GM23338 (cell line): ENCODE data around the gene FGGY. TPM values are rescaled to one million over a fixed set of nuclear protein-coding genes. Genes with fewer than 3 reads are reported as not detected.

Source experiments
- ATAC-seq: fragments of 200-7000 bp; cut with Tn5 transposase; 3 replicates; pipeline ENCODE4 v1.9.1; 2020
- DNase-seq: peaks from one replicate; pipeline ENCODE4 v3.0.0-alpha.2; 2015; ENCODE audit warnings: low spot score
- H2AFZ ChIP-seq: fragments of 200-600 bp; sonication (generic); 2 replicates; pipeline ENCODE4 v1.8.0; 2016; ENCODE audit warnings: antibody characterized with exemption, mild to moderate bottlenecking, moderate library complexity
- H3F3A ChIP-seq: fragments of 200-600 bp; sonication (generic); replicated peaks from 2 replicates; pipeline ENCODE4 v1.8.0; 2017; ENCODE audit warnings: antibody characterized with exemption, mixed run types, low read depth
- H3K27ac ChIP-seq: fragments of 200-600 bp; sonication (generic); 2 replicates; pipeline ENCODE4 v1.6.1; 2016; ENCODE audit warnings: low read depth
- H3K27me3 ChIP-seq: fragments of 200-600 bp; sonication (generic); 2 replicates; pipeline ENCODE4 v1.8.0; 2016; ENCODE audit warnings: mild to moderate bottlenecking, mixed run types, moderate library complexity; ENCODE audit not compliant: insufficient read depth
- H3K36me3 ChIP-seq: fragments of 200-600 bp; sonication (generic); 2 replicates; pipeline ENCODE4 v1.8.0; 2016; ENCODE audit warnings: mild to moderate bottlenecking; ENCODE audit not compliant: insufficient read depth
- H3K4me1 ChIP-seq: fragments of 200-600 bp; sonication (generic); 2 replicates; pipeline ENCODE4 v1.8.0; 2016; ENCODE audit warnings: mild to moderate bottlenecking, moderate library complexity; ENCODE audit not compliant: insufficient read depth
- H3K4me2 ChIP-seq: fragments of 200-600 bp; sonication (generic); 2 replicates; pipeline ENCODE4 v1.7.1; 2017; ENCODE audit warnings: mixed run types
- H3K4me3 ChIP-seq: fragments of 200-600 bp; sonication (generic); 2 replicates; pipeline ENCODE4 v1.6.1; 2016; ENCODE audit warnings: mixed run types
- H3K79me2 ChIP-seq: fragments of 200-600 bp; sonication (generic); replicated peaks from 2 replicates; pipeline ENCODE4 v1.8.0; 2017; ENCODE audit warnings: mild to moderate bottlenecking; ENCODE audit not compliant: insufficient read depth
- H3K9me2 ChIP-seq: fragments of 200-600 bp; sonication (generic); 2 replicates; pipeline ENCODE4 v1.8.0; 2017; ENCODE audit not compliant: insufficient read depth
- H4K20me1 ChIP-seq: fragments of 200-600 bp; sonication (generic); replicated peaks from 2 replicates; pipeline ENCODE4 v1.8.0; 2017; ENCODE audit warnings: mild to moderate bottlenecking; ENCODE audit not compliant: insufficient read depth
- H3K27ac Mint-ChIP-seq: 2 replicates; pipeline ENCODE4 v1.8.0; 2020; ENCODE audit warnings: inconsistent platforms, mild to moderate bottlenecking, moderate library complexity, mixed read lengths
- H3K27me3 Mint-ChIP-seq: 3 replicates; pipeline ENCODE4 v1.8.0; 2022; ENCODE audit warnings: low read depth, mild to moderate bottlenecking, moderate library complexity, mixed read lengths, inconsistent platforms; ENCODE audit not compliant: insufficient read depth, poor library complexity
- H3K36me3 Mint-ChIP-seq: 3 replicates; pipeline ENCODE4 v1.8.0; 2021; ENCODE audit warnings: low read depth, mild to moderate bottlenecking, inconsistent platforms, moderate library complexity, mixed read lengths
- H3K4me1 Mint-ChIP-seq: 3 replicates; pipeline ENCODE4 v1.8.0; 2020; ENCODE audit warnings: mild to moderate bottlenecking, inconsistent platforms, mixed read lengths
- H3K4me3 Mint-ChIP-seq: 3 replicates; pipeline ENCODE4 v1.8.0; 2021; ENCODE audit warnings: moderate library complexity, mild to moderate bottlenecking, inconsistent platforms, mixed read lengths
- H3K9me3 Mint-ChIP-seq: 3 replicates; pipeline ENCODE4 v1.8.0; 2020; ENCODE audit warnings: moderate library complexity, mild to moderate bottlenecking, inconsistent platforms, mixed read lengths
- EZH2 ChIP-seq: fragments of 200-600 bp; sonication (generic); IDR thresholded peaks from one replicate; pipeline ENCODE4 v1.8.0; 2017; ENCODE audit warnings: antibody characterized with exemption, mild to moderate bottlenecking, low read depth; ENCODE audit not compliant: unreplicated experiment
- EZH2phosphoT487 ChIP-seq: fragments of 200-600 bp; sonication (generic); IDR thresholded peaks from one replicate; pipeline ENCODE4 v1.8.1; 2018; ENCODE audit warnings: antibody characterized with exemption; ENCODE audit not compliant: unreplicated experiment
- JUNB ChIP-seq: IDR thresholded peaks from one replicate; pipeline ENCODE4 v1.6.1; 2016; ENCODE audit warnings: antibody characterized with exemption; ENCODE audit not compliant: unreplicated experiment
- NANOG ChIP-seq: IDR thresholded peaks from 2 replicates; pipeline ENCODE4 v1.6.1; 2016; ENCODE audit warnings: antibody characterized with exemption, borderline replicate concordance
- POLR2AphosphoS5 ChIP-seq: IDR thresholded peaks from 2 replicates; pipeline ENCODE4 v1.6.1; 2016; ENCODE audit warnings: antibody characterized with exemption, low read depth
- ZNF331 ChIP-seq: fragments of 250-450 bp; sonication (Bioruptor Pico); IDR thresholded peaks from 2 replicates; pipeline ENCODE4 v1.5.0; 2020; ENCODE audit warnings: low read depth, mild to moderate bottlenecking, moderate library complexity
- polyA plus RNA-seq: library from polyadenylated mRNA; unstranded; fragments of >200 nt; fragmentation: Nextera tagmentation; extraction: Ambion mirVana; gene quantifications from 2 replicates; pipeline ENCODE4 v1.2.1, GENCODE V29; 2016
- total RNA-seq: library from RNA; depleted of rRNA; stranded (reverse); fragments of >200 nt; shearing (Covaris generic); gene quantifications from 2 replicates; pipeline ENCODE4 v1.2.3, GENCODE V29; 2014
- TF ChIP-seq, protein P1 (sequence below): IDR thresholded peaks from 2 replicates; pipeline ENCODE4 v1.6.1; 2016; ENCODE audit warnings: antibody characterized with exemption
- TF ChIP-seq, protein P2 (sequence below), 2 experiments: fragments of 200-600 bp in 1 of 2; sonication (generic) in 1 of 2; conservative IDR thresholded peaks; 2 replicates each; pipeline versions ENCODE4 v1.5.1 to v1.6.1; 2016 to 2017; ENCODE audit warnings: antibody characterized with exemption in 2 of 2, low read depth in 2 of 2, mild to moderate bottlenecking in 2 of 2, moderate library complexity in 1 of 2

FGGY gene
- total and polyA plus RNA-seq, 2 experiments from 2014 or later, result 10.9 to 21.4 TPM

DNA sequence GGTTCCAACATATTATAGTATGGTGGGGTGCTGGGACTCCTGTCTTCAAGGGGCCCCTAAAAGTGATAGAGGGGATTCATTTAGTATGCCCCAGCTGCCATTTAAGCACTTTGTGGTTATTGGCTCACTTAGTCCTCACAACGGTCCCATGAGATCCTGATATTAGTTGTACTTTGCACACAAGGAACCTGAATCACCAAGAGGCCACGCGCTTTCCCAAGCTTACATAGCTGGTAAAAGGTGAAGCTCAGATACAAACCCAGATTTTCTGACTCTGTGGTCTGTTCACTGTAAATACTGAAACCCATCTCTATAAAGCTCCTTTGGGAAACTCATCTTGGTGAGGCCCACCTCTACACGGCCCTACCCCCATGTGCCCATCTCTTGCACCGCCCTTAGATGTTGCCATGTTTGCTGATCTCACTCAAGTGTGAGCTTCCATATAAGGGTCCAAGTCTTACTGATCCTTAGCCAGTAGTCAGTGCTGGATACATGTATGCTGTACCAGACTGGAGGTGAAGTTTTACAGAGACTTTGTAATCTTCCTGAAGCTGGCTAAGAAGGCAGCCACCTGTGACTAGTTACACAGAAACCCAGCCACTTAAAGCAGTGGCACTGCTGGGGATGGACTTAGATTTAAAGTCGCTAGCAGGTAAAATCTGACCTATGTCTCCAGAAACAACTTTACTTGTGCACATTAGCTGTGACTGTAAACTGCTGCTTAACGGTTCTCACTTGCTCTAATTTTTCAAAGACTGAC lies 393.5 kb downstream of the FGGY start:
- no peaks in the 10 kb centered on the region for H4K20me1 ChIP-seq
- no peak overlapping the region for H2AFZ ChIP-seq
- H3K9me2 ChIP-seq, result no peaks in the 10 kb centered on the region
- no peaks in the 10 kb centered on the region for H3K79me2 ChIP-seq
- no peak overlapping the region for H3K27ac Mint-ChIP-seq
- H3K4me1 ChIP-seq, result peaks cover 16% of the 10 kb centered on the region
- no peak overlapping the region for H3K4me3 Mint-ChIP-seq
- H3K27me3 Mint-ChIP-seq, result peaks cover 2% of the 10 kb centered on the region
- no peaks in the 10 kb centered on the region for H3K27me3 ChIP-seq
- H3K27ac ChIP-seq, result no peak overlapping the region
- H3K36me3 ChIP-seq, result no peaks in the 10 kb centered on the region
- no peak for DNase-seq
- H3K4me3 ChIP-seq, result no peak overlapping the region
- no peak for TF ChIP-seq EZH2
- TF ChIP-seq, protein P1, sequence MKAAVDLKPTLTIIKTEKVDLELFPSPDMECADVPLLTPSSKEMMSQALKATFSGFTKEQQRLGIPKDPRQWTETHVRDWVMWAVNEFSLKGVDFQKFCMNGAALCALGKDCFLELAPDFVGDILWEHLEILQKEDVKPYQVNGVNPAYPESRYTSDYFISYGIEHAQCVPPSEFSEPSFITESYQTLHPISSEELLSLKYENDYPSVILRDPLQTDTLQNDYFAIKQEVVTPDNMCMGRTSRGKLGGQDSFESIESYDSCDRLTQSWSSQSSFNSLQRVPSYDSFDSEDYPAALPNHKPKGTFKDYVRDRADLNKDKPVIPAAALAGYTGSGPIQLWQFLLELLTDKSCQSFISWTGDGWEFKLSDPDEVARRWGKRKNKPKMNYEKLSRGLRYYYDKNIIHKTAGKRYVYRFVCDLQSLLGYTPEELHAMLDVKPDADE, result no peak
- peaks cover 16% of the 10 kb centered on the region for H3K4me1 Mint-ChIP-seq
- H3F3A ChIP-seq, result no peaks in the 10 kb centered on the region
- ATAC-seq, result no peak
- H3K36me3 Mint-ChIP-seq, result peaks cover 2% of the 10 kb centered on the region; the same call in 1 of the 3 replicates
- no peak overlapping the region for H3K4me2 ChIP-seq
- peaks cover 3% of the 10 kb centered on the region; the same call in 2 of the 3 replicates for H3K9me3 Mint-ChIP-seq

DNA sequence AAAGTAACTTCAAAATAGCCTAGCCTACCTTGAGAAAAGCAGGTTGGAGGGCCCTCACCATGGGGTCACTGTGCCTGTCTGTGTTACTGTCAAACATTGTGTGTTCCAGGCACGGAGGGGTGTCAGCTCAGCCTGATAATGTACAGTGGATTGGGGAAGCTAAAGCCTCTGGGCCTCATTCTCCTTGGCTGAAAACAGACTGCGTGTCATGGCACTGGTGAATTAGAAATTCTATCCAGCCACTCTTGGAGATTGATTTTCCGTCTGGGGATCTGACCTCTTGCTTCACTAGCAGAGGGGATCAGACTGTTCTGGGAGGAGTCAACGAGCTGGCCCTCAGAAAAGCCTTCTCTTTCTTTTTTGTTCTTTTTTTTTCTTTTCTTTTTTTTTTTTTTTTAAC lies 394.4 kb downstream of the FGGY start:
- peaks cover 10% of the 10 kb centered on the region for H3K4me1 ChIP-seq
- Mint-ChIP-seq H3K4me1 (peaks cover 13% of the 10 kb centered on the region), H3K27me3 (peaks cover 2% of the 10 kb centered on the region), H3K36me3 (peaks cover 2% of the 10 kb centered on the region; the same call in 1 of the 3 replicates), H3K9me3 (peaks cover 3% of the 10 kb centered on the region; the same call in 2 of the 3 replicates), H3K27ac (no peak overlapping the region), H3K4me3 (no peak overlapping the region)
- H3K36me3 ChIP-seq, result no peaks in the 10 kb centered on the region
- no peak overlapping the region for H3K27ac ChIP-seq
- TF ChIP-seq, protein P2, sequence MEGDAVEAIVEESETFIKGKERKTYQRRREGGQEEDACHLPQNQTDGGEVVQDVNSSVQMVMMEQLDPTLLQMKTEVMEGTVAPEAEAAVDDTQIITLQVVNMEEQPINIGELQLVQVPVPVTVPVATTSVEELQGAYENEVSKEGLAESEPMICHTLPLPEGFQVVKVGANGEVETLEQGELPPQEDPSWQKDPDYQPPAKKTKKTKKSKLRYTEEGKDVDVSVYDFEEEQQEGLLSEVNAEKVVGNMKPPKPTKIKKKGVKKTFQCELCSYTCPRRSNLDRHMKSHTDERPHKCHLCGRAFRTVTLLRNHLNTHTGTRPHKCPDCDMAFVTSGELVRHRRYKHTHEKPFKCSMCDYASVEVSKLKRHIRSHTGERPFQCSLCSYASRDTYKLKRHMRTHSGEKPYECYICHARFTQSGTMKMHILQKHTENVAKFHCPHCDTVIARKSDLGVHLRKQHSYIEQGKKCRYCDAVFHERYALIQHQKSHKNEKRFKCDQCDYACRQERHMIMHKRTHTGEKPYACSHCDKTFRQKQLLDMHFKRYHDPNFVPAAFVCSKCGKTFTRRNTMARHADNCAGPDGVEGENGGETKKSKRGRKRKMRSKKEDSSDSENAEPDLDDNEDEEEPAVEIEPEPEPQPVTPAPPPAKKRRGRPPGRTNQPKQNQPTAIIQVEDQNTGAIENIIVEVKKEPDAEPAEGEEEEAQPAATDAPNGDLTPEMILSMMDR (conservative IDR thresholded peaks at IDR 0.05; ENCODE audit: low read depth in 2 of 2), result no peak
- TF ChIP-seq, protein P1, result no peak
- TF ChIP-seq JUNB (no peak), POLR2AphosphoS5 (no peak), EZH2 (no peak), NANOG (no peak), ZNF331 (CRISPR knock-in tag) (no peak), EZH2phosphoT487 (no peak)
- H3K4me2 ChIP-seq, result no peak overlapping the region
- H3K27me3 ChIP-seq, result no peaks in the 10 kb centered on the region
- H2AFZ ChIP-seq, result no peak overlapping the region
- ATAC-seq, result no peak
- no peak for DNase-seq
- H3K4me3 ChIP-seq, result no peak overlapping the region
- H4K20me1 ChIP-seq, result no peaks in the 10 kb centered on the region
- H3K9me2 ChIP-seq, result no peaks in the 10 kb centered on the region
- H3K79me2 ChIP-seq, result no peaks in the 10 kb centered on the region
- no peaks in the 10 kb centered on the region for H3F3A ChIP-seq
